ENCODE data around the gene ARL8A. TPM values are rescaled to one million over a fixed set of nuclear protein-coding genes. Genes with fewer than 3 reads are reported as not detected.
"Not testable (repeated sequence)": the region's sequence is repeated elsewhere in the genome, so short reads cannot be mapped to it uniquely, and the experiment has no call there.

ARL8A gene
- total RNA-seq, 1 donor: 16.9 TPM

DNA sequence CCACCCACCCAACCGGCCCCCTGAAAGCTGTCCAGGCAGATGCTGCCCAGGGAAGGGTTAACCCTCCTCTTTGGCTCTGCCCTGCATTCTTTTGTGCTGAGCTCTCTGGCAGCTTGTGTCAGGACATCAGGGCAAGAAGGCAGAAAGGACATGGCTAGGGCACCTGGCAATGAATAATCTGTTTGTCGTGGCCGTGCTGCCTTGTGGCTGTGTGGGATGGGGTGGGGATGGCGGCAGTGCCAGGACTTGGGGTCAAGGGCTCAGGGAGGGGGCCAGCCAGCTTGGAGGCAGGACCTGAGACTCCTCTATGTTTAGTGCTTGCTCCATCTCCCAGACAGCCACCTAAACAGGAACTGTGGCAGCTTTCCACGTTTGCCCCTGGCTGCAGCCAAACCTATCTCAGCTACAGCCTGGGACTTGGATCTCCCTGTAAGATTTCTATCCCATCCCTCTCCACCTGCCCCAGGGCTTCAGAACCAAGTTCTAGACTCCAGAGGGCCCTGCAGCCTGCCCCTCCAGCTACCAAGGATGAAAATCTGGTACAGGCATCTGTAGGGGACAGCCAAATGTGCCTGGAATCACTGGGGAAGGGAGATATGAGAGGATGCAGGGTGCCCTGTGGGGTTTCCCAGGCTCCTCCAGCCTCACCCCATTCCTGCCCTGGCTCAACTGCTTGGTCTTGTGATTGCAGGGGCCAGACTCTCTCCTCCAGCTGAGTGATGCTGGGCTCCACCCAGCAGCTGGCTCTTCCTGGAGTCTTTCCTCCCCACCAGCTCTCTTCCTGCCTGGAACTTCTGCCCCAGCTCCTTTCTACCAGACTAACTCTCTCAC, 31.5 kb downstream of the ARL8A start:
- H3K4me3 ChIP-seq (ENCODE audit: low read depth, low read length): no peak overlapping the region
- DNase-seq (ENCODE audit: low read depth): peak; percentile 62
- TF ChIP-seq, protein P1, sequence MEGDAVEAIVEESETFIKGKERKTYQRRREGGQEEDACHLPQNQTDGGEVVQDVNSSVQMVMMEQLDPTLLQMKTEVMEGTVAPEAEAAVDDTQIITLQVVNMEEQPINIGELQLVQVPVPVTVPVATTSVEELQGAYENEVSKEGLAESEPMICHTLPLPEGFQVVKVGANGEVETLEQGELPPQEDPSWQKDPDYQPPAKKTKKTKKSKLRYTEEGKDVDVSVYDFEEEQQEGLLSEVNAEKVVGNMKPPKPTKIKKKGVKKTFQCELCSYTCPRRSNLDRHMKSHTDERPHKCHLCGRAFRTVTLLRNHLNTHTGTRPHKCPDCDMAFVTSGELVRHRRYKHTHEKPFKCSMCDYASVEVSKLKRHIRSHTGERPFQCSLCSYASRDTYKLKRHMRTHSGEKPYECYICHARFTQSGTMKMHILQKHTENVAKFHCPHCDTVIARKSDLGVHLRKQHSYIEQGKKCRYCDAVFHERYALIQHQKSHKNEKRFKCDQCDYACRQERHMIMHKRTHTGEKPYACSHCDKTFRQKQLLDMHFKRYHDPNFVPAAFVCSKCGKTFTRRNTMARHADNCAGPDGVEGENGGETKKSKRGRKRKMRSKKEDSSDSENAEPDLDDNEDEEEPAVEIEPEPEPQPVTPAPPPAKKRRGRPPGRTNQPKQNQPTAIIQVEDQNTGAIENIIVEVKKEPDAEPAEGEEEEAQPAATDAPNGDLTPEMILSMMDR (IDR thresholded peaks at IDR 0.05; ENCODE audit: insufficient read depth, low read length): no peak

DNA sequence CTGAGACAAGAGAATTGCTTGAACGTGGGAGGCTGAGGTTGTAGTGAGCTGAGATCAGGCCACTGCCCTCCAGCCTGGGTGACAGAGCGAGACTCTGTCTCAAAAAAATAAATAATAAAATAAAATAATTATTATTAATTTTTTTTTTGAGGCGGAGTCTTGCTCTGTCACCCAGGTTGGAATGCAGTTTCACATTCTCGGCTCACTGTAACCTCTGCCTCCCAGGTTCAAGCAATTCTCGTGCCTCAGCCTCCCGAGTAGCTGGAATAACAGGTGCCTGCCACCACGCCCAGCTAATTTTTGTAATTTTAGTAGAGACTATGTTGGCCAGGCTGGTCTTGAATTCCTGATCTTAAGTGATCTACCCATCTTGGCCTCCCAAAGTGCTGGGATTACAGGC, 32.9 kb downstream of the ARL8A start:
- not testable (repeated sequence) for DNase-seq (ENCODE audit: low read depth); H3K4me3 ChIP-seq (ENCODE audit: low read depth, low read length)

DNA sequence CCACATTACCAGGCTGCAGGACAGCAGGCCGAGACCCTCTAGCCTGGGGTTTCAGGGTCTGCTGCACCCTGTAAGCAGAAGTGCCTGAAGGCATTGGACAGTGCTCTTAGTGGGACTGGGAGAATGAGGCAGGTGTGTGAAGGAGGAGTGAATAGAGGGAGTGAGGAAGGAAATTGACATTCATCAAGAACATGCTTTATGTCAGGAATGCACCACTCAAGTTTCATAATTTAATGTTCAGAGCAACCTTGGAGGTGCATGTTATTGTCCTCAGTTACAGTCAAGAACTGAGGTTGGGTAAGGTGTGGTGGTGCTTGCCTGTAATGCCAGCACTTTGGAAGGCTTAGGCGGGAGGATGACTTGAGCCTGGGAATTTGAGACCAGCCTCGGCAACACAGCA, 33.6 kb downstream of the ARL8A start:
- no peak overlapping the region for H3K4me3 ChIP-seq (ENCODE audit: low read depth, low read length)
- TF ChIP-seq, protein P1 (IDR thresholded peaks at IDR 0.05; ENCODE audit: insufficient read depth, low read length): no peak
- DNase-seq (ENCODE audit: low read depth): no peak

DNA sequence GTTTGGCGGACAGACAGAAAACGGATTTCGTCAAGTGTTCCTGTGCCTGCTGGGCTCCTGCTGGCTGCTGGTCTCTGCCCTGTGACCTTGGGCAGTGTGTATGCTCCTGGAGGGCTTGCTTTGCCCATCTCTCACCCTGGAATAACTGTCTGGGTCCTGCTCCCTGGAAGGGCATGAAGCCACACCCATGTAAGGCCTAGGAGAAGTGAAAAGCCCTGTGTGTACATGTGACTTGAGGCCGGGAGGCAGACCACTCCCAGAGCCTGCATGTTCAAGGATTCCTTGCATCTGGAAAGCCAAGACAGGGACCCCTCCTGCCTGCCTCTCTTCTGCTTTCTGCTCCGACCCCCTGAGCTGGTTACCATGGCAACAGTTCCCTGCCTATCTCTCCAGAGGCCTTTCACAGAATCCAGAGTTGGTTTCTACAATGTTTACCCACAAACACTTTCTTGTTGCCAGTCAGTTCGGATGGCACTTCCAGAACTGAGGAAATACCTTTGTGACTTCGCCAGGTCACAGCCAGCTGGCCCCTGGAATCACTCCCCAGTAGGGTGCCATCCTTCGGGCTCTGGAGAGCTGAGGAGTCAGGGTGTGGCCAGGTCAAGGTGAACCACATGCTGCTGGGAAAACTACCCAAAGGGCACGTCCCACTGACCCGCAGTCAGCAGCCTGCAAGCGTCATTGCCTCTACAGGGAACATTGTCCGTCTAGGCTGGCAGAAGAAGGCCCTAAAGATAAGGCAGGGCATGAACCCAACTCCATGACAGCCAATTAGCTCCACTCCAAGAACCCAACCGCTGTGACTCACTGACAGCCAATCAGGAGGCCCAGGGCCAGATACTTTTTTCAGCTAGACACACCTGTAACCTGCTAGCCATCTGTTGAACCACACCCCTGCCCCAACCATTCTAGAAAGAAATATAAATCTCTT, 36.5 kb downstream of the ARL8A start:
- TF ChIP-seq, protein P1 (IDR thresholded peaks at IDR 0.05; ENCODE audit: insufficient read depth, low read length): no peak
- no peak overlapping the region for H3K4me3 ChIP-seq (ENCODE audit: low read depth, low read length)
- peak; percentile 35 for DNase-seq (ENCODE audit: low read depth)

DNA sequence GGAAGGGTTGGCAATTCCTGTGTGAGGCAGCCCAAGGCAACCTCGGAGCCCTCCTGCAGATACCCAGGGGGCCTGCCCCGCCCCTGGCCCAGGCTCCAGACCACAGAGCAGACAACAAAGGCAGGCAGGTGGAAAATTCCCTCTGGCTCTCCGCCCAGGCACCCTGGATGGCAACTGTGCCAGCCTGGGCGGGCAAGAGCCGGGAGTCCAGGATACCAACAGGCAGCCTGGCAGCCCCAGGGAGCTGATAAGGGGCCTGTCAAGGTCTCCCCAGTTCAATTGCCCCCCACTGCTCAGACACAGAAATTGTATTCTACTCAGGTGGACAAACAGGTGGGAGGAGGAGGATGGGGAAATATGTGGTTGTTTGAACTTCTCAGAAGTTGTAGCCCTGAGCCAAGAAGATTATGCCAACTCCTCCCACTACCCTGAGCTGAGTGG, 37.2 kb downstream of the ARL8A start:
- DNase-seq (ENCODE audit: low read depth): no peak
- no peak overlapping the region for H3K4me3 ChIP-seq (ENCODE audit: low read depth, low read length)
- TF ChIP-seq, protein P1 (IDR thresholded peaks at IDR 0.05; ENCODE audit: insufficient read depth, low read length): no peak

DNA sequence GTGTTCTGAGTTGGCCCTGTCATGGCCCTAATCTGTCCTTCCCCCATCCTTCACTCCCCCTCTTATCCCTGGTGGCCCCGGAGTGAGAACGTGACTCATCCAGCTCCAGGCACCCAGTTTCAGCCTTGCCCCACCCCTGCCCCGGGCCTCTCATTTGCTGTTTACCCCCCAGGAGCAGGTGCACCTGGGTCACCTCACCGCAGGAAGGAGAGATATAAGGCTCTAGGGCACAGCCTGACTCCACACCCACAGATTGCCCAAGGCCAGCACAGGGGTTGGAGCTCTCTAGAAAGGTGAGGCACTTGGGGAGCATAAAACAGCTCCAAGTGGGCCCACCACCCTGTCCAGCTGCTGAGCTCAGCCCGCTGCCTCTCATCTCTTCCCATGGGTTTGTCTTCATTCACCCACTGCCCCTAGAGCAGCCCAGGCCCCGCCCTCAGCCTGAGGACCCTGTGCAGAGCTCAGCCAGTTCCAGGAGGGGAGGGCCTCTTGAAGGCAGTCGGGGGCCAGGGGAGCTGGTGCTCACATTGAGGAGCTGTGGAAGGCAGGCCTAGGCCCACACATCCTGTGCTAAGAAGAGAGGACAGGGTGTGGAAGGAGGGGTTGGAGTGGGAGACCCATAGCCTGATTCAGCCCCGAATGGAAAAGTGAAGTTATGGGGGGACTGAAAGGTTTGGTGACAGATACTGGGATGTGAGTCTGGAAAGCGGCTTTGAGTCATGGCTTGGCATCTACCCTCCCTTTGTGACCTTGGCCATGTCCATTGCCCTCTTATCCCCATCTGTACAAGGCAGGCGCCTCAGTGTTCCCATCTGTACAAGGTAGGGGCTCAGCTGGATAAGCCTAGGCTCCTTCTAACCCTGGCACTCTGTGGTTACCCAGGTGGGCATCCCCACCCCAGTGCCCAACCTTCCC, 37.9 kb downstream of the ARL8A start:
- DNase-seq (ENCODE audit: low read depth): no peak

More for the DNA sequence above, 37.9 kb downstream of the ARL8A start:
- TF ChIP-seq, protein P1 (IDR thresholded peaks at IDR 0.05; ENCODE audit: insufficient read depth, low read length): no peak
- H3K4me3 ChIP-seq (ENCODE audit: low read depth, low read length): no peak overlapping the region

All from fibroblast of the aortic adventitia (primary cell).